Activated CD8-positive, alpha-beta memory T cell treated with anti-CD3 and anti-CD28 coated beads for 1 hour (primary cell): Measurements from ENCODE around the gene GDF7.
"Not testable (repeated sequence)": the region's sequence is repeated elsewhere in the genome, so short reads cannot be mapped to it uniquely, and the experiment has no call there.

Source experiments
- DNase-seq, 2 donors: peaks; one replicate each; pipeline ENCODE4 v3.0.0-alpha.2; 2020; ENCODE audit warnings: low read depth in 1 of 2; ENCODE audit errors: extremely low read depth in 1 of 2

Gene GDF7

GRCh38 chr2:20691076-20691734, 24.3 kb downstream of the GDF7 start:
- DNase-seq, result no peak

- DNase-seq, result no peak
These were observed 25.1 kb downstream of the GDF7 start for GRCh38 chr2:20692081-20692480.

GRCh38 chr2:20693317-20693716, 26.4 kb downstream of the GDF7 start:
- DNase-seq, result no peak

- DNase-seq, result no peak
These were observed 29.4 kb downstream of the GDF7 start for GRCh38 chr2:20696366-20696765.

GRCh38 chr2:20697322-20697934, 30.5 kb downstream of the GDF7 start:
- DNase-seq, result no peak

GRCh38 chr2:20698916-20699613, 32.1 kb downstream of the GDF7 start:
- no peak for DNase-seq

- DNase-seq, result no peak
These were observed 35.6 kb downstream of the GDF7 start for GRCh38 chr2:20702563-20702962.

GRCh38 chr2:20704886-20705285, 37.9 kb downstream of the GDF7 start:
- no peak for DNase-seq

GRCh38 chr2:20706217-20706616, 39.3 kb downstream of the GDF7 start:
- no peak for DNase-seq

GRCh38 chr2:20706786-20707185, 39.8 kb downstream of the GDF7 start:
- no peak for DNase-seq

- DNase-seq, result no peak
These were observed 40.7 kb downstream of the GDF7 start for GRCh38 chr2:20707601-20708000.

GRCh38 chr2:20711641-20712040, 44.7 kb downstream of the GDF7 start:
- not testable (repeated sequence) for DNase-seq

- DNase-seq, result not testable (repeated sequence)
These were observed 46.6 kb downstream of the GDF7 start for GRCh38 chr2:20713585-20713984.

GRCh38 chr2:20714412-20714811, 47.5 kb downstream of the GDF7 start:
- DNase-seq, result not testable (repeated sequence)

GRCh38 chr2:20716164-20716563, 49.2 kb downstream of the GDF7 start:
- not testable (repeated sequence) for DNase-seq

- no peak for DNase-seq
These were observed 50.7 kb downstream of the GDF7 start for GRCh38 chr2:20717641-20718040.

GRCh38 chr2:20722592-20723240, 55.8 kb downstream of the GDF7 start:
- DNase-seq, result no peak

GRCh38 chr2:20723543-20723942, 56.6 kb downstream of the GDF7 start:
- no peak for DNase-seq

- DNase-seq, result no peak
These were observed 57.6 kb downstream of the GDF7 start for GRCh38 chr2:20724500-20725053.

GRCh38 chr2:20725782-20726181, 58.8 kb downstream of the GDF7 start:
- DNase-seq, result no peak

- DNase-seq, result no peak
These were observed 60.0 kb downstream of the GDF7 start for GRCh38 chr2:20726913-20727312.
